ENCODE measurements around the gene NLGN2.

GRCh38 chr17:7408252-7408727 is 645 bp downstream of the NLGN2 start:
- TF ChIP-seq GATA1 (IDR thresholded peaks at IDR 0.05; ENCODE audit: low read depth, low read length) (no peak), POLR2A (IDR thresholded peaks at IDR 0.05; ENCODE audit: low read length) (no peak)

All from erythroblast (primary cell).